ENCODE results near the gene GPATCH11. TPM values are rescaled to one million over a fixed set of nuclear protein-coding genes. Genes with fewer than 3 reads are reported as not detected.

The GPATCH11 gene
- total and polyA plus RNA-seq, 2 of the 4 experiments (the other 2 are of a cell fraction), result 3.9 to 4.7 TPM

DNA sequence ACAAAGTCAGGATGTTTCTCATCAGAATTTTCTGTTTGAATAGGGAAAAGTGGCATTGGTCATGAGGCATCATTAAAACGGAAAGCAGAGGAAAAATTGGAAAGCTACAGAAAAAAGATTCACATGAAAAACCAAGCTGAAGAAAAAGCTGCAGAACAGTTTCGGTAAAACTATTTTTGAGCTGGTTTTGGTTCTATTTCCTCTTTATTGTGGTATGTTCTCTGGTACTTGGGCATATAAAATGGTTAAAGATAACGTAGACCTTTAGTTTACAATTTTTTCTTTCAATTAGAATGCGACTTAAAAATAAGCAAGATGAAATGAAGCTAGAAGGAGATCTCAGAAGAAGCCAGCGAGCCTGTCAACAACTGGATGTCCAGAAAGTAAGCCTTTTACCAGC, 7.6 kb downstream of the GPATCH11 start:
- Histone ChIP-seq H2AFZ (replicated peaks; ENCODE audit: low read length, poor library complexity) (no peak overlapping the region), H2BK120ac (ENCODE audit: low read depth, low read length) (no peak overlapping the region), H3K27ac (ENCODE audit: insufficient read depth, low read length) (no peak overlapping the region), H3K4me2 (ENCODE audit: low read depth, low read length) (no peak overlapping the region), H3K79me1 (ENCODE audit: low read depth in 1 of 2, low read length in 2 of 2) (peaks cover 4 to 8% of the 10 kb centered on the region in 2 experiments; a peak in 3 of 4 replicates), H3K23ac (ENCODE audit: low read depth, low read length) (no peak overlapping the region), H3K36me3 (ENCODE audit: control insufficient read depth, insufficient read depth, low read length) (peaks cover 21% of the 10 kb centered on the region), H3K9me1 (ENCODE audit: insufficient read depth, low read length) (0 out of 2 replicates have a peak, but pooled peaks cover 2% of the 10 kb centered on the region), H3K4ac (ENCODE audit: low read depth, low read length) (no peak overlapping the region), H4K20me1 (ENCODE audit: insufficient read depth, low read length) (no peaks in the 10 kb centered on the region), H3K14ac (replicated peaks; ENCODE audit: low read depth, low read length) (no peak overlapping the region), H2BK15ac (ENCODE audit: low read depth, low read length) (no peak overlapping the region), H3K9me3 (ENCODE audit: control insufficient read depth, insufficient read depth, low read length) (no peaks in the 10 kb centered on the region), H2AK9ac (replicated peaks; ENCODE audit: low read depth, low read length, poor library complexity) (no peak overlapping the region), H4K5ac (ENCODE audit: low read depth, low read length) (no peak overlapping the region), H3K9ac (ENCODE audit: low read depth, low read length) (no peak overlapping the region), H2AK5ac (ENCODE audit: low read depth, low read length) (no peak overlapping the region), H4K91ac (ENCODE audit: insufficient read depth, low read depth, low read length) (no peak overlapping the region), H3K4me1 (ENCODE audit: control insufficient read depth, insufficient read depth, low read length) (no peaks in the 10 kb centered on the region), H2BK20ac (ENCODE audit: low read depth, low read length) (no peak overlapping the region), H3K56ac (ENCODE audit: extremely low read depth, insufficient read depth, low read length) (no peak overlapping the region), H3K27me3 (ENCODE audit: control insufficient read depth, insufficient read depth, low read length) (no peaks in the 10 kb centered on the region), H3K4me3 (ENCODE audit: insufficient read depth, low read depth, low read length) (no peak overlapping the region), H2BK5ac (ENCODE audit: low read depth, low read length, poor library complexity, severe bottlenecking) (no peak overlapping the region), H4K8ac (ENCODE audit: low read depth in 2 of 2, low read length in 2 of 2) (no peak overlapping the region), H3K18ac (ENCODE audit: low read depth, low read length) (no peak overlapping the region)
- in situ Hi-C loops (cut with MboI; ENCODE audit: low sequenced_read_pairs), result no loop called here
- WGBS, 2 experiments (ENCODE audit: extremely low coverage in 2 of 2, insufficient read length in 1 of 2), result no CpG with 5 or more reads among the region's 5 CpGs
- TF ChIP-seq MAZ (IDR thresholded peaks at IDR 0.05; ENCODE audit: borderline replicate concordance, low read depth, low read length), result no peak
- TF ChIP-seq, protein P1, sequence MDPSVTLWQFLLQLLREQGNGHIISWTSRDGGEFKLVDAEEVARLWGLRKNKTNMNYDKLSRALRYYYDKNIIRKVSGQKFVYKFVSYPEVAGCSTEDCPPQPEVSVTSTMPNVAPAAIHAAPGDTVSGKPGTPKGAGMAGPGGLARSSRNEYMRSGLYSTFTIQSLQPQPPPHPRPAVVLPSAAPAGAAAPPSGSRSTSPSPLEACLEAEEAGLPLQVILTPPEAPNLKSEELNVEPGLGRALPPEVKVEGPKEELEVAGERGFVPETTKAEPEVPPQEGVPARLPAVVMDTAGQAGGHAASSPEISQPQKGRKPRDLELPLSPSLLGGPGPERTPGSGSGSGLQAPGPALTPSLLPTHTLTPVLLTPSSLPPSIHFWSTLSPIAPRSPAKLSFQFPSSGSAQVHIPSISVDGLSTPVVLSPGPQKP (IDR thresholded peaks at IDR 0.05; ENCODE audit: borderline replicate concordance, low read depth, low read length), result no peak
- no TSS peak for BruUV-seq (replicated peaks)
- ATAC-seq (ENCODE audit: low read depth), result no peak
- CTCF ChIA-PET, result no interaction called here
- DNase-seq, result no peak
- POLR2A ChIA-PET (ENCODE audit: unreplicated experiment), result interaction anchor here (0.9 kb wide), 1 partner anchor 14 kb away, joined by 3 read pairs; no protein-coding TSS in a partner anchor
- dilution Hi-C loops (cut with HindIII; ENCODE audit: low sequenced_read_pairs, unreplicated experiment), result no loop called here
- intact Hi-C loops (cut with micrococcal nuclease), result no loop called here

Measured in IMR-90 (cell line).